ENCODE measurements around the gene BUD23. TPM values are rescaled to one million over a fixed set of nuclear protein-coding genes. Genes with fewer than 3 reads are reported as not detected.
A peak's percentile ranks its signal among the peaks of the same experiment; 100 is the strongest.
"Not testable (repeated sequence)": the region's sequence is repeated elsewhere in the genome, so short reads cannot be mapped to it uniquely, and the experiment has no call there.

BUD23 gene
- total RNA-seq, 1 donor from 2014 or later = 38.4 TPM

GRCh38 chr7:73717991-73718405, 34.6 kb downstream of the BUD23 start:
- ATAC-seq = no peak
- TF ChIP-seq, protein P1, sequence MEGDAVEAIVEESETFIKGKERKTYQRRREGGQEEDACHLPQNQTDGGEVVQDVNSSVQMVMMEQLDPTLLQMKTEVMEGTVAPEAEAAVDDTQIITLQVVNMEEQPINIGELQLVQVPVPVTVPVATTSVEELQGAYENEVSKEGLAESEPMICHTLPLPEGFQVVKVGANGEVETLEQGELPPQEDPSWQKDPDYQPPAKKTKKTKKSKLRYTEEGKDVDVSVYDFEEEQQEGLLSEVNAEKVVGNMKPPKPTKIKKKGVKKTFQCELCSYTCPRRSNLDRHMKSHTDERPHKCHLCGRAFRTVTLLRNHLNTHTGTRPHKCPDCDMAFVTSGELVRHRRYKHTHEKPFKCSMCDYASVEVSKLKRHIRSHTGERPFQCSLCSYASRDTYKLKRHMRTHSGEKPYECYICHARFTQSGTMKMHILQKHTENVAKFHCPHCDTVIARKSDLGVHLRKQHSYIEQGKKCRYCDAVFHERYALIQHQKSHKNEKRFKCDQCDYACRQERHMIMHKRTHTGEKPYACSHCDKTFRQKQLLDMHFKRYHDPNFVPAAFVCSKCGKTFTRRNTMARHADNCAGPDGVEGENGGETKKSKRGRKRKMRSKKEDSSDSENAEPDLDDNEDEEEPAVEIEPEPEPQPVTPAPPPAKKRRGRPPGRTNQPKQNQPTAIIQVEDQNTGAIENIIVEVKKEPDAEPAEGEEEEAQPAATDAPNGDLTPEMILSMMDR (IDR thresholded peaks at IDR 0.05) = no peak
- no peak for DNase-seq
- intact Hi-C loops (cut with DNase I) = no loop called here
- no peaks in the 10 kb centered on the region for H3K9me3 ChIP-seq
- no peak overlapping the region for H3K27ac ChIP-seq
- no peaks in the 10 kb centered on the region for H3K36me3 ChIP-seq
- H3K27me3 ChIP-seq = no peaks in the 10 kb centered on the region
- peak overlapping the region; percentile 64 for H3K4me3 ChIP-seq
- H3K4me1 ChIP-seq = peaks cover 24% of the 10 kb centered on the region

DNA sequence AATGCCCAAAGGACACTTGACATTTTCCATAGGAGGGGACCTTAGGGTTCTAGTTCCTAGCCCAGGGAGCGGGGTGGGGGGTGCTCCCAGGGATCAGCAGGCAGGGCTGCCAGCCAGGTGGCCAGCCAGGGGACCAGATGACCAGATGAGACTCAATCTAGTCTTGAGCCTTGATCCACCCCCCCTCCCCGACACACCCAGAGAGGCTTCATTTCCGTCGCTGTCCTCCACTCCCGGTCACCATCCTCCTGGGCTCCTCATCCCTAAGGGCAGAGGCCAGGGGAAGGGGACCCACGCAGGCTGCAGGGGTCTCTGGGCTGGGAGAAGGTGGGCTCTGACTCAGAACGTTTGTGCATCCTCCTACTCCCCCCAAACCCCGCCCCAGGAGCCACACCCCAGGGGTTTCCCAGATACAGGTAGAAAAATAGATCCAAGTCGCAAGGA, 35.1 kb downstream of the BUD23 start:
- TF ChIP-seq, protein P1 (IDR thresholded peaks at IDR 0.05) = no peak
- intact Hi-C loops (cut with DNase I) = no loop called here
- H3K9me3 ChIP-seq = no peaks in the 10 kb centered on the region
- H3K27me3 ChIP-seq = no peaks in the 10 kb centered on the region
- no peak for DNase-seq
- no peak overlapping the region for H3K27ac ChIP-seq
- H3K4me1 ChIP-seq = peaks cover 24% of the 10 kb centered on the region
- no peaks in the 10 kb centered on the region for H3K36me3 ChIP-seq
- peak overlapping the region; percentile 64 for H3K4me3 ChIP-seq
- no peak for ATAC-seq

DNA sequence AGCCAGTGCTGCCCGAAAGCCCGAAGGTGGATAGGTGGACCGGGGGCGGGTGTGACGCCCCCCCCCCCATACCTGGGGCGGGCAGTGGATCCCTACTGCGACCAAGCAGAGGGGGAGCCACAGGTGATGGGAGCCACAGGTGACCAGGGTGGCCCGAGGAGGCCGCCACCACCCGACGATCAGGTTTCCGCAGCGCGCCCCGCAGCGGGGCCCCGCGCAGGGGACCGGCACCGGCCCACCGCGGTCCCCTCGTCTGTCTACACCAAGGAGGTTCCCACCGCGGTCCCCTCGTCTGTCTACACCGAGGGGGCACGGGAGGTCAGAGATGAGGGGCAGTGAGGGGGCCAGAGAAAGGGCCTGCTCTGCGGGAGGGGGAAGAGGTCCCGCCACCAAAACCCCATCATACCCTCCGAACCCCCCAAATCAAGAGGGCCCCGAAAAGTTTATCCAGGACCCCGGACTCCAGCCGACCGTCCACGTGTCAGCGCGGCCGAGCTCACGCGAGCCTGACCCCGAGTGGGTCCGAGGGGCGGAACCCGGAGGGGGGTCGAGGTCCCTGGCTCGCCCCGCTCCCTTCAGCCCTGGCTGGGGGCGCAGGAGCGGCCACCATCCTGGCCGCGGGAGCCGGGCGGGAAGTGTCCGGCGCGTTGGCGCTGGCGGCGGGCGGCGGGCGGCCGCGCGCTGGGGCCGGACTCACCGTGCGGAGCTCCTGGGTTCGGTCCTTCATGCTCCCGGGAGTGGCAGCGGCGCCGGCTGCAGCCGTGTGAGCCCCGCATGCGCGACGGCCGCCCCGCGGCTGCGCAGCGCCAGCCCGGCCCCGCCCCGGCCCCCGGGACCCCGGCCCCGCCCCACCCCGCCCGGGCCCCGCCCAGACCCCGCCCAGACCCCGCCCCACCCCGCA, 35.8 kb downstream of the BUD23 start, which contains the start of gene STX1A:
TSS of gene STX1A (minus strand) at position 765 of the 901 bp plus-strand sequence. CDS start at position 727, 38 bp downstream.
- TF ChIP-seq, protein P1 (IDR thresholded peaks at IDR 0.05) = no peak
- intact Hi-C loops (cut with DNase I) = no loop called here
- H3K27me3 ChIP-seq = no peaks in the 10 kb centered on the region
- H3K9me3 ChIP-seq = no peaks in the 10 kb centered on the region
- H3K4me3 ChIP-seq = peak within 1 kb of the TSS; percentile 64
- H3K27ac ChIP-seq = no peak within 1 kb of the TSS
- peaks cover 24% of the 10 kb centered on the region for H3K4me1 ChIP-seq
- no peaks in the 10 kb centered on the region for H3K36me3 ChIP-seq
- peak; percentile 87 for DNase-seq
- ATAC-seq = peak; percentile 94

- no peaks in the 10 kb centered on the region for H3K36me3 ChIP-seq
- H3K27me3 ChIP-seq = no peaks in the 10 kb centered on the region
- DNase-seq (no peak), ATAC-seq (peak; percentile 14)
- H3K9me3 ChIP-seq = no peaks in the 10 kb centered on the region
- H3K4me3 ChIP-seq = peak overlapping the region; percentile 64
- TF ChIP-seq, protein P1 (IDR thresholded peaks at IDR 0.05) = no peak
- intact Hi-C loops (cut with DNase I) = no loop called here
- no peak overlapping the region for H3K27ac ChIP-seq
- H3K4me1 ChIP-seq = peaks cover 24% of the 10 kb centered on the region
Observed at GRCh38 chr7:73719806-73720169, 36.4 kb downstream of the BUD23 start.

DNA sequence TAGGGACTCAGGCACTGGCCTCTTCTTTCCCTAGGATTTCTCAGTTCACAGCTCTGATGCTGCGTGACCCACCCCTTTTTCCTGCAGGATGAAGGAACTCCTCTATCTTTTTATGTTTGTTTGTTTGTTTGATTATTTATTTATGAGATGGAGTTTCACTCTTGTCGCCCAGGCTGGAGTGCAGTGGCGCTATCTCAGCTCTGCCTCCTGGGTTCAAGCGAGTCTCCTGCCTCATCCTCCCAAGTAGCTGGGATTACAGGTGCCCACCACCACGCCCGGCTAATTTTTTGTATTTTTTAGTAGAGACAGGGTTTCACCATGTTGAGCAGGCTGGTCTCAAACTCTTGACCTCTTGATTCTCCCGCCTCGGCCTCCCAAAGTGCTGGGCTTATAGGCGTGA, 37.0 kb downstream of the BUD23 start:
- H3K9me3 ChIP-seq; ATAC-seq; H3K27ac ChIP-seq; H3K4me3 ChIP-seq; H3K36me3 ChIP-seq; DNase-seq; H3K27me3 ChIP-seq; intact Hi-C loops (cut with DNase I): not testable (repeated sequence)
- peaks cover 24% of the 10 kb centered on the region for H3K4me1 ChIP-seq

DNA sequence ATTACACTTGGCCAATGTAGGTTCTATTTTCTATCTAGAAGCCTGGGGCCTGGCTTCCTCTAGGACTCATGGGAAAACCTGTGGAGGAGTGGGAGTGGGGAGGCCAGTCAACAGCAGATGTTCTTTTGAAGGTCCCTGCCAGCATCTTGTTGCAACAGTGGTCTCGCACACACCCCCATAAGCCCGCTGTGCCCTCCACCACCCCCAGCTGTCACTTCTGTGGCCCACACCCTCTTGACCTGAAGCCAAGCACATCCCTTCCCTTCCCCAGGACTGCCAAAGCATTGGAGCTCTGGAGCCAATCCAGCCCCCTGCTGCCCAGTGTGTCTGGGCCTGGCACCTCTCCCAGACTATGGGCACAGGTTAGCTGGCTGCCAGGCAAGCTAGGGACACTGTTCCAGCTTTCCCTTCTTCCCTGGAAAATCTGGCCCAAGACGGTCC, 38.0 kb downstream of the BUD23 start:
- Histone ChIP-seq H3K36me3 (no peaks in the 10 kb centered on the region), H3K27me3 (peaks cover 2% of the 10 kb centered on the region), H3K4me1 (peaks cover 24% of the 10 kb centered on the region), H3K27ac (no peak overlapping the region), H3K9me3 (no peaks in the 10 kb centered on the region), H3K4me3 (no peak overlapping the region)
- intact Hi-C loops (cut with DNase I) = no loop called here
- DNase-seq = no peak
- no peak for ATAC-seq
- TF ChIP-seq, protein P1 (IDR thresholded peaks at IDR 0.05) = no peak

DNA sequence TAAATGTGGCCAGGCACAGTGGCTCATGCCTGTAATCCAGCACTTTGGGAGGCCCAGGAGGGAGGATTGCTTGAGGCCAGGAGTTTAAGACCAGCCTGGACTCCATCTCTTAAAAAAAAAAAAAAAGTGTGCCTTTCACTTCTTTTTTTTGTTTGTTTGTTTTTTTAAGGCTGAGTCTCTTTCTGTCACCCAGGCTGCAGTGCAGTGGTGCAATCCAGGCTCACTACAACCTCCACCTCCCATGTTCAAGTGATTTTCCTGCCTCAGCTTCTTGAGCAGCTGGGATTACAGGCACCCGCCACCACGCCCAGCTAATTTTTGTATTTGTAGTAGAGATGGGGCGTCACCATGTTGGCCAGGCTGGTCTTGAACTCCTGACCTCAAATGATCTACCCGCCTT, 38.8 kb downstream of the BUD23 start:
- H3K27ac ChIP-seq; ATAC-seq; H3K36me3 ChIP-seq; H3K27me3 ChIP-seq; intact Hi-C loops (cut with DNase I); H3K9me3 ChIP-seq; DNase-seq; H3K4me3 ChIP-seq: not testable (repeated sequence)
- H3K4me1 ChIP-seq = peaks cover 23% of the 10 kb centered on the region

Data from upper lobe of right lung (tissue), 1 donor.